Stomach (tissue), 9 donors: Measurements from ENCODE around the gene MYO18B. TPM values are rescaled to one million over a fixed set of nuclear protein-coding genes. Genes with fewer than 3 reads are reported as not detected.

Source experiments
- DNase-seq, 2 donors: peaks; one replicate each; pipeline versions ENCODE4 v3.0.0 to v3.0.0-alpha.2; 2013 to 2019
- H3K27ac ChIP-seq, 5 donors: fragments of 200-600 bp in 4 of 5; sonication (generic) in 4 of 5; one replicate each; pipeline ENCODE4 v1.5.1; 2013 to 2019; ENCODE audit warnings: mild to moderate bottlenecking in 1 of 5, moderate library complexity in 1 of 5
- H3K27me3 ChIP-seq, 3 donors: fragments of 200-600 bp; sonication (generic); one replicate each; pipeline ENCODE4 v1.5.1; 2017 to 2019; ENCODE audit warnings: mixed run types in 1 of 3
- H3K36me3 ChIP-seq, 4 donors: fragments of 200-600 bp; sonication (generic); 1 replicate in 3 of 4; 2 replicates in 1 of 4; pipeline ENCODE4 v1.5.1; 2016 to 2019
- H3K4me1 ChIP-seq, 4 donors: fragments of 200-600 bp; sonication (generic); one replicate each; pipeline ENCODE4 v1.5.1; 2016 to 2019
- H3K4me3 ChIP-seq, 4 donors: fragments of 200-600 bp; sonication (generic) in 3 of 4; one replicate each; pipeline ENCODE4 v1.5.1; 2016 to 2019; ENCODE audit warnings: mild to moderate bottlenecking in 1 of 4
- H3K9me3 ChIP-seq, 4 donors: fragments of 200-600 bp; sonication (generic); one replicate each; pipeline ENCODE4 v1.5.1; 2016 to 2019
- CTCF ChIP-seq, 7 experiments: fragments of 450-650 bp in 4 of 7; fragments of 200-600 bp in 3 of 7; sonication (generic) in 3 of 7; IDR thresholded peaks; one replicate each; pipeline ENCODE4 v1.5.1; 2016 to 2019; ENCODE audit warnings: antibody characterized with exemption in 7 of 7, control low read depth in 2 of 7, mild to moderate bottlenecking in 1 of 7
- EP300 ChIP-seq: sonication (generic); formaldehyde crosslinking; IDR thresholded peaks from one replicate; pipeline ENCODE4 v1.6.1; 2017; ENCODE audit warnings: antibody characterized with exemption
- POLR2A ChIP-seq, 4 donors: fragments of 450-650 bp; IDR thresholded peaks; one replicate each; pipeline ENCODE4 v1.6.1; 2016; ENCODE audit warnings: antibody characterized with exemption in 4 of 4, control low read depth in 2 of 4, mild to moderate bottlenecking in 1 of 4, moderate library complexity in 1 of 4
- POLR2AphosphoS5 ChIP-seq, 3 donors: sonication (generic); formaldehyde crosslinking; IDR thresholded peaks; one replicate each; pipeline ENCODE4 v1.6.1; 2016; ENCODE audit warnings: antibody characterized with exemption in 3 of 3
- WGBS, 5 donors: extraction: QIAGEN DNeasy Blood & Tissue Kit in 3 of 5; methylation state at CpG; one replicate each; pipeline versions ENCODE4 v1.1.5 to v1.1.7; 2013 to 2018; 5-methylcytosine and 5-hydroxymethylcytosine counted together
- intact Hi-C: fragments of 100-400 bp; cut with DNase I; formaldehyde crosslinking; loops from one replicate; pipeline ENCODE4 v1.15.1; 2023; ENCODE audit warnings: low total_unique reads
- polyA plus RNA-seq, 3 donors: library from polyadenylated mRNA; stranded (reverse); fragments of 200-250 nt; gene quantifications; one replicate each; pipeline ENCODE4 v1.2.3, GENCODE V29; 2013
- total RNA-seq, 5 donors: library from RNA; depleted of rRNA; stranded (reverse); fragments of >200 nt; gene quantifications; one replicate each; pipeline versions ENCODE4 v1.1.0 to v1.2.3, GENCODE V29; 2014 to 2016
- donor health status: healthy with polysubstance abuse.
- donor health status: Bipolar disorder and iron deficiency.
- donor health status: healthy.

The MYO18B gene
- total and polyA plus RNA-seq, 8 donors: 0.31 to 7.6 (median 0.92) TPM; not detected in 1

DNA sequence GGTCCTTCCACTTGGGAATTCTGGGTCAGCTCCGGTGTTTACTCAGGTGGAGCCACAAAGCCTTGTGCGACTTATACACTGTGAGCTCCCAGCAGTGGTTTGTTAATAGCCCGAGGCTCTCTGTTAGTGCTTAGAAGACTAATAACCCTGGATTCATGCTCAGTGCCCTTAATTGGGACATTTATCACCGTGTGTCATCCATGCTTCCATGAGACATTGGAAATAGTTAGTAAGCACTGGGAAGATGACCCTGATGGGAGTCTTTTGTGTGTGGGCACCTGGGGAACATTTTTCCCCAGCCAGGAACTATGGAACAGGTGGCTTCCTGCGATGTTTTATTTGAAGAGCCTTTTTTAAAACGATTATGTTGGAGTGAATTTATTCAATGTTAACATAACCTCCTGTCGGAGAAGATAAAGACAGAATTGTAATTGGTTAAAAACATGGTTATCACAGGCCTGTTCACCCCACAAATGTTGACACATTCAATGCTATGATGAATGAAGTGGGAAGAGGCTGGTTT is 188.9 kb downstream of the MYO18B start:
- H3K36me3 ChIP-seq: no peaks in the 10 kb centered on the region
- peaks cover 0 to 49% (median 7%) of the 10 kb centered on the region in 3 donors for H3K27me3 ChIP-seq
- WGBS, 5 donors: 26 to 35% (median 30%) methylated on average over 6 to 7 of the region's 7 CpGs
- TF ChIP-seq POLR2A (IDR thresholded peaks at IDR 0.05): no peak
- no peak for TF ChIP-seq CTCF (IDR thresholded peaks at IDR 0.05)
- no peak overlapping the region for H3K4me3 ChIP-seq
- H3K9me3 ChIP-seq: peaks cover 0 to 13% (median 5%) of the 10 kb centered on the region in 4 donors
- H3K4me1 ChIP-seq: no peaks in the 10 kb centered on the region
- no peak overlapping the region for H3K27ac ChIP-seq
- DNase-seq: peak in 1 of 2 donors; percentile 50
- intact Hi-C loops: no loop called here

DNA sequence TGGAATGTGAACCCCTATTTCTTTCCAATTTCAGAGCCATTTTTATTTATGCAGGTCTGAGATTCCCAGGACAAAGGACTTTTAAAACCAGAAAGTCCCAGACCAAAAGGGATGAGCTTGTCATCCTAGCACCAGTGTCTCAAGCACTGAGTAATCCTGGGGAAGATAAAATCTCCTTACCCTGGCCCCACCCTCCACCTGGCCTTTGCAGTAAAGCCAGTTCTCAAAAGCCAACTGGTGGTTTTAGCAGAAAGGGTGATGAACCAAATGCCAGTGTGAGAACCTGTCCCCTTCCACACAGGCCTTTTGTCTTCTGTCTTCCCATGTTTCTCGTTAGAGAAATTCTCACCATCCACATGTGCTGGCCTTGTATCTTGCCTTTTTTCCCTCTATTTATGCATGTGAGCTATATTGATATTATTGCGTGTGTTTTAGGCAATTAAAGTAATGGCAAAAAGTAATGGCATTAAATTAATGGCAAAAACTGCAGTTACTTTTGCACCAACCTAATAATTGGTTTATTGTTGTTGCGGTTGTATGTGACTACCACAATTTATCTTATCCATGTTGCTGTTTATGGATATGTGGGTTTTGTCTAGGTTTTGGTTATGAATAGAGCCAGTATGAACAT is 191.3 kb downstream of the MYO18B start:
- TF ChIP-seq EP300: no peak
- TF ChIP-seq POLR2A (IDR thresholded peaks at IDR 0.05): no peak
- no peak for TF ChIP-seq POLR2AphosphoS5 (IDR thresholded peaks at IDR 0.05)
- no peak for TF ChIP-seq CTCF (IDR thresholded peaks at IDR 0.05)
- no peak for DNase-seq
- Histone ChIP-seq H3K27me3 (peaks cover 0 to 58% (median 9%) of the 10 kb centered on the region in 3 donors), H3K4me1 (no peaks in the 10 kb centered on the region), H3K4me3 (no peak overlapping the region), H3K36me3 (no peaks in the 10 kb centered on the region), H3K9me3 (peaks cover 0 to 10% (median 3%) of the 10 kb centered on the region in 4 donors), H3K27ac (no peak overlapping the region)
- WGBS, 5 donors: 83 to 89% (median 86%) methylated on average over 3 of the region's 3 CpGs
- intact Hi-C loops: no loop called here

DNA sequence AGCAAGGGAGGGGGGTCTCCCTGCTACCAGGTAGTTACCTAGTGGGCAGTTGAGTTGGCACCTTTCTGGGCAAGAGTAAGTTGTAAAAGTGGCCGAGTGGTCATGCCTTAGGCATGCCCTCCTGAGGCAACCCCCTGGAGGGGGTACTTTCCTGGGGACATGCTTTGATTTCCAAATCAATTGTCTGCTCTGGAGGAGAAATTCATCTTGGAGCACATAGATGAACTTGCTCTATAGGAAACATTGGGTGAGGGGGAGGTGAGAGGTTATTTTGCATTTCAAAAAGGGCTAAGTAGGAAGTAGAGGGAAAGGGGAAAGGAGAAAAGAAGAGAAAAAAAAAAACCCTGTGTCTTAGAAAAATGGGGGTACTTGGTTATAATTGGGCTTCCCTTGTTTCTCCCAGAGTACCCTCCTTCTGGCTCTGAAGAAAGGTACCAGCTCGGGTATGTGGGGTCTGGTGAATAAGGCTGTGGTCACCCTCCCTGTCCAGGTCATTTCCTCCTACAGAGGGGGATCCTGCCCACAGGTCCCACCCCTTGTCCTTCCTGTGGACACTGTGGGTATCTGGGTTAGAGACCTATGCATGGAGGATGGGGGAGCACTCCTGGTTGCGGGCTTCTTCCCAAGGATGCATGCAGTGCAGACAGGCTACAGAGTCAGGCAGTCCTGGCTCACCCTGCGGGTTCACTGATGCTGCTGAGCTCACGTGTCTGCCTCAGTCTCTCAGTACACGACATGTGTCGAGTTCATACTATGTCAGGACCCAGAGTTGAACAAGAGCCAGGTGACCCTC is 193.5 kb downstream of the MYO18B start:
- Histone ChIP-seq H3K27me3 (peaks cover 0 to 47% (median 5%) of the 10 kb centered on the region in 3 donors), H3K36me3 (no peaks in the 10 kb centered on the region), H3K4me3 (no peak overlapping the region), H3K27ac (no peak overlapping the region), H3K4me1 (no peaks in the 10 kb centered on the region), H3K9me3 (peaks cover 0 to 10% (median 3%) of the 10 kb centered on the region in 4 donors)
- no peak for DNase-seq
- WGBS, 5 donors: 53 to 70% (median 57%) methylated on average over 5 to 7 of the region's 7 CpGs
- intact Hi-C loops: no loop called here
- no peak for TF ChIP-seq EP300
- no peak for TF ChIP-seq POLR2A (IDR thresholded peaks at IDR 0.05)

- H3K27me3 ChIP-seq: peaks cover 0 to 44% (median 5%) of the 10 kb centered on the region in 3 donors
- H3K36me3 ChIP-seq: no peaks in the 10 kb centered on the region
- WGBS, 5 donors: 63 to 88% (median 83%) methylated on average over 1 of the region's 1 CpG
- H3K4me3 ChIP-seq: no peak overlapping the region
- no peak for TF ChIP-seq CTCF (IDR thresholded peaks at IDR 0.05)
- no peak for TF ChIP-seq POLR2AphosphoS5 (IDR thresholded peaks at IDR 0.05)
- TF ChIP-seq EP300: no peak
- no peak for TF ChIP-seq POLR2A (IDR thresholded peaks at IDR 0.05)
- H3K9me3 ChIP-seq: peaks cover 0 to 8% (median 2%) of the 10 kb centered on the region in 4 donors
- intact Hi-C loops: no loop called here
- no peaks in the 10 kb centered on the region for H3K4me1 ChIP-seq
- DNase-seq: no peak
- H3K27ac ChIP-seq: no peak overlapping the region
Measured at GRCh38 chr22:25938151-25938550, 196.2 kb downstream of the MYO18B start.
